ENCODE data around the gene VCAN. TPM values are rescaled to one million over a fixed set of nuclear protein-coding genes. Genes with fewer than 3 reads are reported as not detected.

VCAN gene
- total and polyA plus RNA-seq, 2 of the 4 experiments (the other 2 are of a cell fraction) = 45.3 to 158 TPM

DNA sequence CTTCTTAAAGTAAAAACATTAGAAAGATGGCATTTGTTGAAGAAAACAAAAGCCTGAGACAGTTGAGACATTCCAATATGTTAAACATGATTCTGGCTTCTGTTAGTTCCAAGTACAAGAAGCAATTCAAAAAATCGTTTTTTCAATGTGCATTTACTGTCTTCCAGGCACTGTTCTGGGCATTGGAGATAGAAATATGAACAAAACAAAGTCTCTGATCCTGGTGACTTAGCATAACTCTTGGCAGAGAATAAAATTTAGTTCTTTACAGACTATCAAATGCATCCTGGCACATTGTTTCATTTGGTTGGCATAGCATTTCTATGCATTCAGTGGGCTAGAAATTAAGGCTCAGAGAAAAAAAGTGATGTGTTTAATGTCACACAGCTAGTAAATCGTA is 77.5 kb downstream of the VCAN start:
- intact Hi-C loops (cut with micrococcal nuclease) (no loop called here), in situ Hi-C loops (cut with MboI; ENCODE audit: low sequenced_read_pairs) (no loop called here), dilution Hi-C loops (cut with HindIII; ENCODE audit: low sequenced_read_pairs, unreplicated experiment) (no loop called here)
- Histone ChIP-seq H2AFZ (replicated peaks; ENCODE audit: low read length, poor library complexity) (no peak overlapping the region), H3K14ac (replicated peaks; ENCODE audit: low read depth, low read length) (no peak overlapping the region), H2BK5ac (ENCODE audit: low read depth, low read length, poor library complexity, severe bottlenecking) (no peak overlapping the region), H4K8ac (ENCODE audit: low read depth in 2 of 2, low read length in 2 of 2) (no peak overlapping the region), H3K4me3 (ENCODE audit: insufficient read depth, low read depth, low read length) (no peak overlapping the region), H4K5ac (ENCODE audit: low read depth, low read length) (no peak overlapping the region; the same call in 1 of the 2 replicates), H4K91ac (ENCODE audit: insufficient read depth, low read depth, low read length) (no peak overlapping the region), H2AK5ac (ENCODE audit: low read depth, low read length) (no peak overlapping the region), H3K4me1 (ENCODE audit: control insufficient read depth, insufficient read depth, low read length) (peaks cover 17% of the 10 kb centered on the region), H3K18ac (ENCODE audit: low read depth, low read length) (no peak overlapping the region), H2BK120ac (ENCODE audit: low read depth, low read length) (no peak overlapping the region), H3K56ac (ENCODE audit: extremely low read depth, insufficient read depth, low read length) (no peak overlapping the region), H3K4me2 (ENCODE audit: low read depth, low read length) (no peak overlapping the region), H2AK9ac (replicated peaks; ENCODE audit: low read depth, low read length, poor library complexity) (no peak overlapping the region), H3K36me3 (ENCODE audit: control insufficient read depth, insufficient read depth, low read length) (peaks cover 13% of the 10 kb centered on the region), H3K4ac (ENCODE audit: low read depth, low read length) (no peak overlapping the region), H3K27me3 (ENCODE audit: control insufficient read depth, insufficient read depth, low read length) (no peaks in the 10 kb centered on the region), H3K23ac (ENCODE audit: low read depth, low read length) (no peak overlapping the region), H3K9ac (ENCODE audit: low read depth, low read length) (no peak overlapping the region), H3K27ac (ENCODE audit: insufficient read depth, low read length) (no peak overlapping the region), H2BK15ac (ENCODE audit: low read depth, low read length) (no peak overlapping the region), H3K9me1 (ENCODE audit: insufficient read depth, low read length) (peaks cover 12% of the 10 kb centered on the region), H3K9me3 (ENCODE audit: control insufficient read depth, insufficient read depth, low read length) (no peaks in the 10 kb centered on the region), H3K79me1 (ENCODE audit: low read depth in 1 of 2, low read length in 2 of 2) (peaks cover 7 to 19% of the 10 kb centered on the region in 2 experiments), H2BK20ac (ENCODE audit: low read depth, low read length) (no peak overlapping the region), H4K20me1 (ENCODE audit: insufficient read depth, low read length) (no peaks in the 10 kb centered on the region)
- TF ChIP-seq FOS (IDR thresholded peaks at IDR 0.05; ENCODE audit: low read depth, low read length) (no peak), RAD21 (IDR thresholded peaks at IDR 0.05; ENCODE audit: low read length) (no peak), MAZ (IDR thresholded peaks at IDR 0.05; ENCODE audit: borderline replicate concordance, low read depth, low read length) (no peak), RFX5 (IDR thresholded peaks at IDR 0.05; ENCODE audit: low read depth, low read length) (no peak), RCOR1 (IDR thresholded peaks at IDR 0.05; ENCODE audit: insufficient replicate concordance, low read length) (no peak)
- TF ChIP-seq, protein P1, sequence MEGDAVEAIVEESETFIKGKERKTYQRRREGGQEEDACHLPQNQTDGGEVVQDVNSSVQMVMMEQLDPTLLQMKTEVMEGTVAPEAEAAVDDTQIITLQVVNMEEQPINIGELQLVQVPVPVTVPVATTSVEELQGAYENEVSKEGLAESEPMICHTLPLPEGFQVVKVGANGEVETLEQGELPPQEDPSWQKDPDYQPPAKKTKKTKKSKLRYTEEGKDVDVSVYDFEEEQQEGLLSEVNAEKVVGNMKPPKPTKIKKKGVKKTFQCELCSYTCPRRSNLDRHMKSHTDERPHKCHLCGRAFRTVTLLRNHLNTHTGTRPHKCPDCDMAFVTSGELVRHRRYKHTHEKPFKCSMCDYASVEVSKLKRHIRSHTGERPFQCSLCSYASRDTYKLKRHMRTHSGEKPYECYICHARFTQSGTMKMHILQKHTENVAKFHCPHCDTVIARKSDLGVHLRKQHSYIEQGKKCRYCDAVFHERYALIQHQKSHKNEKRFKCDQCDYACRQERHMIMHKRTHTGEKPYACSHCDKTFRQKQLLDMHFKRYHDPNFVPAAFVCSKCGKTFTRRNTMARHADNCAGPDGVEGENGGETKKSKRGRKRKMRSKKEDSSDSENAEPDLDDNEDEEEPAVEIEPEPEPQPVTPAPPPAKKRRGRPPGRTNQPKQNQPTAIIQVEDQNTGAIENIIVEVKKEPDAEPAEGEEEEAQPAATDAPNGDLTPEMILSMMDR (conservative IDR thresholded peaks at IDR 0.05; ENCODE audit: low read depth, low read length) = no peak
- BruUV-seq (replicated peaks) = no TSS peak
- POLR2A ChIA-PET (ENCODE audit: unreplicated experiment) = no interaction called here
- DNase-seq = no peak
- ATAC-seq (ENCODE audit: low read depth) = no peak
- CTCF ChIA-PET = no interaction called here
- 83% methylated on average over 1 of the region's 2 CpGs; no CpG with 5 or more reads in 1 of the 2 experiments for WGBS, 2 experiments (ENCODE audit: extremely low coverage in 2 of 2, insufficient read length in 1 of 2)

Data from IMR-90 (cell line).